ENCODE measurements around the gene SLC38A11.

DNA sequence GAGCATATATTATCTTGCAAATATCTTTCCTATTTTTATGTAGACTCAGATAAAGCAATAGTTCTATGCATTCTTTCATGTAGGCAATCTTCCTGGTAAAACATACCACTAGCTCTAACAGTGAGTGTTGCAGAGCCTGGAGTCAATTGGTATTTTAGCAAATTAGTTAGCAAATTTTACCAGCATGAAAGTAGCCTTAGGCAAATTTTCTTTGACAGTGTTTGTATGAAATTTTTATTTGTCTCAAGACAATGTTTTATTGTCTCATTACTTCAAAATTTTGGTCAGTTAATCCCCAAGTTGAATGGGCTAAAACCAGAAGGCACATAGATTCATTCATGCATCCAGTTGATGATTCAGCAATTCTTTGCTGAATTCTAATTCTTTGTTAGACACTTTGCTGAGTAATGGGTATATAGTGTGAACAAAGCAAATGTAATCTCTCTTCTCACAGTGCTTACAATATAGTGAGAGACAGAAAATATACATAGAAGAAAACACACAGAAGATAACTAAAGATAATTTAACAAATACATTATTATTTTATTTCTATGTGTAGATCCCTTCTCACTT lies 27.1 kb downstream of the SLC38A11 start:
- TF ChIP-seq POLR2A (IDR thresholded peaks at IDR 0.05) = no peak
- TF ChIP-seq, protein P1, sequence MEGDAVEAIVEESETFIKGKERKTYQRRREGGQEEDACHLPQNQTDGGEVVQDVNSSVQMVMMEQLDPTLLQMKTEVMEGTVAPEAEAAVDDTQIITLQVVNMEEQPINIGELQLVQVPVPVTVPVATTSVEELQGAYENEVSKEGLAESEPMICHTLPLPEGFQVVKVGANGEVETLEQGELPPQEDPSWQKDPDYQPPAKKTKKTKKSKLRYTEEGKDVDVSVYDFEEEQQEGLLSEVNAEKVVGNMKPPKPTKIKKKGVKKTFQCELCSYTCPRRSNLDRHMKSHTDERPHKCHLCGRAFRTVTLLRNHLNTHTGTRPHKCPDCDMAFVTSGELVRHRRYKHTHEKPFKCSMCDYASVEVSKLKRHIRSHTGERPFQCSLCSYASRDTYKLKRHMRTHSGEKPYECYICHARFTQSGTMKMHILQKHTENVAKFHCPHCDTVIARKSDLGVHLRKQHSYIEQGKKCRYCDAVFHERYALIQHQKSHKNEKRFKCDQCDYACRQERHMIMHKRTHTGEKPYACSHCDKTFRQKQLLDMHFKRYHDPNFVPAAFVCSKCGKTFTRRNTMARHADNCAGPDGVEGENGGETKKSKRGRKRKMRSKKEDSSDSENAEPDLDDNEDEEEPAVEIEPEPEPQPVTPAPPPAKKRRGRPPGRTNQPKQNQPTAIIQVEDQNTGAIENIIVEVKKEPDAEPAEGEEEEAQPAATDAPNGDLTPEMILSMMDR (IDR thresholded peaks at IDR 0.05 in 4 of 5, conservative IDR thresholded peaks at IDR 0.05 in 1 of 5) = no peak
